K562 (cell line): ENCODE results near the gene MICALL2. TPM values are rescaled to one million over a fixed set of nuclear protein-coding genes. Genes with fewer than 3 reads are reported as not detected.

Source experiments
- BCLAF1 ChIP-seq, 2 experiments: fragments of 450-650 bp in 1 of 2; IDR thresholded peaks; 2 replicates each; pipeline ENCODE4 v1.6.1; 2011 to 2017; ENCODE audit warnings: low read depth in 2 of 2, antibody characterized with exemption in 1 of 2, borderline replicate concordance in 1 of 2, low read length in 1 of 2, mild to moderate bottlenecking in 1 of 2, mixed read lengths in 1 of 2; ENCODE audit not compliant: control insufficient read depth in 1 of 2
- BCOR ChIP-seq: fragments of 450-650 bp; IDR thresholded peaks from 2 replicates; pipeline ENCODE4 v1.6.1; 2016
- BRD9 ChIP-seq: fragments of 450-650 bp; IDR thresholded peaks from 2 replicates; pipeline ENCODE4 v1.6.1; 2018; ENCODE audit warnings: low read depth; ENCODE audit not compliant: partially characterized antibody
- BRF1 ChIP-seq: IDR thresholded peaks from 3 replicates; pipeline ENCODE4 v1.6.1; 2011; ENCODE audit warnings: borderline replicate concordance, mild to moderate bottlenecking; ENCODE audit not compliant: insufficient read length; ENCODE audit errors: extremely low read depth
- CHD1 ChIP-seq: fragments of 200-600 bp; sonication (generic); IDR thresholded peaks from one replicate; pipeline ENCODE4 v1.6.1; 2012; ENCODE audit warnings: mild to moderate bottlenecking, moderate library complexity, low read length, inconsistent platforms
- ETV5 ChIP-seq: sonication (generic); formaldehyde crosslinking; IDR thresholded peaks from 2 replicates; pipeline ENCODE4 v1.4.0; 2020; ENCODE audit warnings: low read depth, mild to moderate bottlenecking, missing genetic modification reagents
- HIVEP1 ChIP-seq: fragments of 250-450 bp; sonication (Bioruptor Pico); IDR thresholded peaks from 2 replicates; pipeline ENCODE4 v1.4.0; 2020; ENCODE audit warnings: mild to moderate bottlenecking
- NR2C2 ChIP-seq, 2 experiments: fragments of 200-800 bp in 1 of 2; sonication (Bioruptor generic) in 1 of 2; sonication (generic) in 1 of 2; formaldehyde crosslinking in 1 of 2; IDR thresholded peaks; 2 replicates each; pipeline versions ENCODE4 v1.6.1 to v1.8.0; 2016 to 2022; ENCODE audit warnings: mild to moderate bottlenecking in 1 of 2, missing compliant biosample characterization in 1 of 2, missing genetic modification characterization in 1 of 2, missing genetic modification reagents in 1 of 2
- POLR2H ChIP-seq: IDR thresholded peaks from 2 replicates; pipeline ENCODE4 v1.6.1; 2016; ENCODE audit warnings: missing genetic modification characterization, low read depth, mild to moderate bottlenecking, control low read depth, missing compliant biosample characterization, moderate library complexity
- RBFOX2 ChIP-seq: fragments of 200-400 bp; formaldehyde crosslinking; IDR thresholded peaks from 2 replicates; pipeline ENCODE4 v1.6.1; 2017; ENCODE audit warnings: low read depth, mild to moderate bottlenecking, low read length, moderate library complexity
- TEAD1 ChIP-seq, 2 experiments: fragments of 450-650 bp in 1 of 2; sonication (generic) in 1 of 2; formaldehyde crosslinking; IDR thresholded peaks; 2 replicates each; pipeline versions ENCODE4 v1.4.0 to v1.8.0; 2020 to 2022; ENCODE audit warnings: mild to moderate bottlenecking in 2 of 2, missing genetic modification reagents in 1 of 2
- TSHZ1 ChIP-seq: fragments of 250-450 bp; sonication (Bioruptor Pico); IDR thresholded peaks from 2 replicates; pipeline ENCODE4 v1.4.0; 2020; ENCODE audit warnings: mild to moderate bottlenecking, moderate library complexity
- ZC3H8 ChIP-seq: fragments of 450-650 bp; IDR thresholded peaks from 2 replicates; pipeline ENCODE4 v1.6.1; 2017
- polyA plus RNA-seq, 8 experiments: library from polyadenylated mRNA; depleted of rRNA in 4 of 8; stranded (reverse) in 5 of 8; unstranded in 3 of 8; fragments of >200 nt; fragmentation: Nextera tagmentation in 2 of 8; fragmentation: Illumina TruSeq in 1 of 8; extraction: Ambion mirVana in 2 of 8; extraction: Trizol in 1 of 8; gene quantifications; 2 replicates each; pipeline versions ENCODE4 v1.2.1 to v1.2.3, GENCODE V29; 2011 to 2014; ENCODE audit warnings: inconsistent platforms in 1 of 8, missing spikeins in 1 of 8
- total RNA-seq, 7 experiments: library from RNA; depleted of rRNA in 6 of 7; stranded (reverse); fragments of >200 nt in 6 of 7; fragmentation: Illumina TruSeq in 2 of 7; extraction: Trizol in 2 of 7; gene quantifications; 2 replicates each; pipeline versions ENCODE4 v1.2.1 to v1.2.3, GENCODE V29; 2011 to 2021; ENCODE audit warnings: low replicate concordance in 1 of 7
- TF ChIP-seq, protein P1 (sequence below): fragments of 450-650 bp; IDR thresholded peaks from one replicate; pipeline ENCODE4 v1.6.1; 2018; ENCODE audit warnings: mild to moderate bottlenecking, moderate library complexity; ENCODE audit not compliant: partially characterized antibody
- TF ChIP-seq, protein P2 (sequence below): fragments of 450-650 bp; IDR thresholded peaks from 2 replicates; pipeline ENCODE4 v1.6.1; 2017; ENCODE audit warnings: antibody characterized with exemption

MICALL2 gene
- total and polyA plus RNA-seq, 9 of the 15 experiments (the other 6 are each of a cell fraction or from before 2014, with no cell fraction given), result 1.8 to 103 (median 17.0) TPM

GRCh38 chr7:1459920-1460820, 900 bp upstream of the MICALL2 start (continued):
- TF ChIP-seq BCLAF1 (IDR thresholded peaks at IDR 0.05; ENCODE audit: borderline replicate concordance in 1 of 2, control insufficient read depth in 1 of 2, low read depth in 2 of 2, low read length in 1 of 2), result no peak
- TF ChIP-seq ETV5 (CRISPR knock-in tag), result no peak; the same call in 1 of the 2 replicates
- TF ChIP-seq BCOR, result peak; percentile 82
- TF ChIP-seq RBFOX2, result peak; percentile 38; the same call in 1 of the 2 replicates
- no peak for TF ChIP-seq TSHZ1 (CRISPR knock-in tag)
- TF ChIP-seq POLR2H (tag), result no peak
- TF ChIP-seq ZC3H8, result no peak
- TF ChIP-seq, protein P1, sequence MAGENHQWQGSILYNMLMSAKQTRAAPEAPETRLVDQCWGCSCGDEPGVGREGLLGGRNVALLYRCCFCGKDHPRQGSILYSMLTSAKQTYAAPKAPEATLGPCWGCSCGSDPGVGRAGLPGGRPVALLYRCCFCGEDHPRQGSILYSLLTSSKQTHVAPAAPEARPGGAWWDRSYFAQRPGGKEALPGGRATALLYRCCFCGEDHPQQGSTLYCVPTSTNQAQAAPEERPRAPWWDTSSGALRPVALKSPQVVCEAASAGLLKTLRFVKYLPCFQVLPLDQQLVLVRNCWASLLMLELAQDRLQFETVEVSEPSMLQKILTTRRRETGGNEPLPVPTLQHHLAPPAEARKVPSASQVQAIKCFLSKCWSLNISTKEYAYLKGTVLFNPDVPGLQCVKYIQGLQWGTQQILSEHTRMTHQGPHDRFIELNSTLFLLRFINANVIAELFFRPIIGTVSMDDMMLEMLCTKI, result no peak
- peak in 1 of 2 experiments; percentile 30; a peak in 1 of 4 replicates for TF ChIP-seq TEAD1 (CRISPR knock-in tag; IDR thresholded peaks at IDR 0.05)
- TF ChIP-seq BRF1, result no peak
- TF ChIP-seq, protein P2, sequence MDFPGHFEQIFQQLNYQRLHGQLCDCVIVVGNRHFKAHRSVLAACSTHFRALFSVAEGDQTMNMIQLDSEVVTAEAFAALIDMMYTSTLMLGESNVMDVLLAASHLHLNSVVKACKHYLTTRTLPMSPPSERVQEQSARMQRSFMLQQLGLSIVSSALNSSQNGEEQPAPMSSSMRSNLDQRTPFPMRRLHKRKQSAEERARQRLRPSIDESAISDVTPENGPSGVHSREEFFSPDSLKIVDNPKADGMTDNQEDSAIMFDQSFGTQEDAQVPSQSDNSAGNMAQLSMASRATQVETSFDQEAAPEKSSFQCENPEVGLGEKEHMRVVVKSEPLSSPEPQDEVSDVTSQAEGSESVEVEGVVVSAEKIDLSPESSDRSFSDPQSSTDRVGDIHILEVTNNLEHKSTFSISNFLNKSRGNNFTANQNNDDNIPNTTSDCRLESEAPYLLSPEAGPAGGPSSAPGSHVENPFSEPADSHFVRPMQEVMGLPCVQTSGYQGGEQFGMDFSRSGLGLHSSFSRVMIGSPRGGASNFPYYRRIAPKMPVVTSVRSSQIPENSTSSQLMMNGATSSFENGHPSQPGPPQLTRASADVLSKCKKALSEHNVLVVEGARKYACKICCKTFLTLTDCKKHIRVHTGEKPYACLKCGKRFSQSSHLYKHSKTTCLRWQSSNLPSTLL, result no peak
- peak; percentile 54 for TF ChIP-seq BRD9
- peak; percentile 42; the same call in 1 of the 2 replicates for TF ChIP-seq NR2C2 (CRISPR knock-in tag; IDR thresholded peaks at IDR 0.05)
- TF ChIP-seq NR2C2 (tag; IDR thresholded peaks at IDR 0.05), result no peak
- peak; percentile 72 for TF ChIP-seq CHD1
- no peak for TF ChIP-seq HIVEP1 (CRISPR knock-in tag)
